ENCODE measurements around the gene PDPR.
A peak's percentile ranks its signal among the peaks of the same experiment; 100 is the strongest.
"Not testable (repeated sequence)": the region's sequence is repeated elsewhere in the genome, so short reads cannot be mapped to it uniquely, and the experiment has no call there.

Gene PDPR

DNA sequence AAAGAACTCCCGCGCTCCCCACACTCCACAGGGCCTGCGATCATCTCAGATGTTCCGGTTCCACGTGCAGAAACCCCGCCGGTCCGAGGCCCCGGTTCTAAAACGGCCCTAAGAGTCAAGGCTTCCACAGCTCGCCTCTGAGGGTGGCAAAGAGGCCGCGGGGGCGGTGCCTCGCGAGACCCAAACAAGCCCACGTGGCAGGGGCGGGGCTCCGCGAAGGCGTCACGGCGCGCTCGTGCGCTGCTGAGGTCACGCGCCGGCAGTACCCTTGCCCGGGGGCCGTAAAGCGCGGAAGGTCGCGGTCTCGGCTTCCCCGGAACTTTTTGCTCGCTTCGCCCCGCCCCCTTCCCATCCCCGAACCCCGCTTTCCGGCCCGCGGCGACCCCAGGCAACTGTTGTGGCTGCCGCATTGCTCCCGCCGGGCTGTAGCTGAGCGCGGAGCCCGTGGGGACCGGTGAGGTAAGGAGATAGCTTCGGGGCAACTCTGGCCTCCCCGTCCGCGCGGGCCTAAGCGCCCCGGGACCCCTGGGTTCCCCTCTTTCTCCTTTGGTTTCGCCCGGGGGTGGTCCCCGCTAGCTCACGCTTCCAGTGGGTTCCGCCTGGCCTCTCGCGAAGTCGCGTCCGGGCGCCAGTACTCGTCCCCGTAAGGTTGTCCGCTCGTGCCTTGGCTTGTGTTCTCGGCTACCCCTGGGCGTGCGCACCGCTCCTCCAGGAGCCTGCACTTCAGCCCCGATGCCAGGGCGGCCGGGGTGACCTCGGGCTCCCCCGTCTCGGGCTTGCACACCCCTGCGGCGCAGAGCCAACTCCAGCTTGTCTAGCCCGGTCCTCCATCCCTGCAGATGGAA, at the start of gene PDPR:
Gene PDPR (plus strand): TSS at position 351 of the 845 bp plus-strand sequence. CDS start 6,161 bp downstream, outside the sequence.
- peak; percentile 67 for DNase-seq (ENCODE audit: low read depth)
- peak within 1 kb of the TSS; percentile 64 for H3K4me3 ChIP-seq (ENCODE audit: low read depth, low read length)

DNA sequence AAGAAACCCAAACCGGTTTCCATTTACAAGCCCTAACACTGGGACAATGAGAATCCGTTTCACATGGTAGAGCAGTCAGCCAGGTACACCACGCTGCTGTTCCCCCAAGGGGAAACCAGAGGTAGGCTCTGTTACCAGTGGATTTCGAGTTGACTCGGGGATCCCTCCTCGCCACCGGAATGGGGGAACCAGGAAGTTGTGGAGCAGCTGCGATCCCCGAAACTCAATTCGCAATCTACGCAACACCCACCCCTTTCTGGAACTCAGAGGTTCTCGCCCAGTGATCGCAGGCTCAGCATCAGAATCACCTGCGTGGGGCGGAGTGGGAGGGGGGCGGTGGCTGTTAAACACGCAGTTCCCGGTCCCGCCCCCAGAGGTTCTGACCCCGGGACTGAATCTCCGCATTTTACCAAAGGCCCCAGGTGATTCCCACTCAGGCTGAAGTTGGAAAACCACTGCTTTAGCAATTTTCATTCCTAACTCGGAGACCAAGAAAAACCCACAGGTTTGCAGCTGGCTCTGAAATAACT, 49.2 kb upstream of the PDPR start:
- DNase-seq (ENCODE audit: low read depth): not testable (repeated sequence)
- H3K4me3 ChIP-seq (ENCODE audit: low read depth, low read length): peak overlapping the region; percentile 62

DNA sequence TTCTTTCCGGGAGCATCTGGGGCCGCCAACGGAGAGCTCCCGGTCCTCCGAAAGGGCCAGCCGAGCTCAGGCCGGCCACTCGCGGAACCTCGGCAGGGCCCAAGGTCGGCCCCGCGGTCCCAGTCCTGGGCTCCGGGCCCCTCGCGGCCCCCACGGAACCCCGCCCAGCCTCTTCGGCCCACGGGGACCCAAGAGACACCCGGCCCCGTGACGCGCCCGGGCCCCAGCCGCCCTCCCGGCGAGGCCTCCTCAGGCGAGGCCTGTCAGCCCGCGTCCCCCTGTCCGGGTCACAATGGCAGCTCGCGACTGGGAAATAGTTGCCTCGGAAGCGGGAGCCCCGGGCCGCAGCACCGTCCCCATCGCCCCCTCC, 48.8 kb upstream of the PDPR start:
- H3K4me3 ChIP-seq (ENCODE audit: low read depth, low read length): peak overlapping the region; percentile 62

DNA sequence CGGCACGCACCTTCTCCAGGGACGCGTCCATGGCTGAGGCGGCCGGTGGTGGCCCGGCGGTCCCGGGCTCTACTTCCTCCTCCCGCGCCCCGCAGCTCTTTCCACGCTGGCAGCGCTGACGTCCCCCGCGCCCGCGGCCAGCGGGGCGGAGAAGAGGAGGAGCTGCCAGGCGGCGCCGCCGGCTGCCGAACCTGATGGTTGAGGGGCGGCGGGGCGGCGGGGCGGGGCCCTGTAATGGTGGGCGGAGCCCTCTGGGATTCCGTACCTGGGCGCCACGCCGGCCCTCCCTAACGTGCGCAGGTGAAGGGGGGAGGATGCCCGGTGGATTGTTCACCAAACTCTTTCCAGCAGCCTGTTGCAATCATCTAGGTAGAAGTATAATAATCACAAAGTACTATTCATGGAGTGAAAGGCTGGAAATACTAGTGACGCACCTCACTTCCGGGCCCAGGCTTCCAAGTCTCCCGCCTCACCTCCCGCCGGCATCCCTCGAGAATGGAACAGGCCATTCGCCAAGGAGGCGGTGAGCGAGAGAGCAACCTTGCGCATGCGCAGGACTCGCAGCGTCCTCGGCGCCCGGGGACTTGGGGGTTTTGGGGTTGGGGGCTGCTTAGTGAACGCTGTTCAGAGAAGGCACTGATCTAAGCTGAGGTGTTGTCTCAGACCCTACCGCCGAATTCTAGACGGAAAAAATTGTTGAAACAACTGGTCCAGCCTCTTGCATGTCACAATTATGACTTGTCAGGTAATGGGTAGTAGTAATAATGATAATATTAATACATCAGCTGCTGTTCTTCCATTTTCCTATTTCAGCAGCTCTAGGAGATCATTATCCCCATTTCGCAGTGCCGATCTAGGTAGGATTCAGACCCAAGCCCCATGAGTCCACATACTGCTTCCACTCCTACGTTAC, 48.1 kb upstream of the PDPR start:
- peak; percentile 48 for DNase-seq (ENCODE audit: low read depth)
- peak overlapping the region; percentile 62 for H3K4me3 ChIP-seq (ENCODE audit: low read depth, low read length)

More for the DNA sequence above, 48.8 kb upstream of the PDPR start:
- not testable (repeated sequence) for DNase-seq (ENCODE audit: low read depth)

DNA sequence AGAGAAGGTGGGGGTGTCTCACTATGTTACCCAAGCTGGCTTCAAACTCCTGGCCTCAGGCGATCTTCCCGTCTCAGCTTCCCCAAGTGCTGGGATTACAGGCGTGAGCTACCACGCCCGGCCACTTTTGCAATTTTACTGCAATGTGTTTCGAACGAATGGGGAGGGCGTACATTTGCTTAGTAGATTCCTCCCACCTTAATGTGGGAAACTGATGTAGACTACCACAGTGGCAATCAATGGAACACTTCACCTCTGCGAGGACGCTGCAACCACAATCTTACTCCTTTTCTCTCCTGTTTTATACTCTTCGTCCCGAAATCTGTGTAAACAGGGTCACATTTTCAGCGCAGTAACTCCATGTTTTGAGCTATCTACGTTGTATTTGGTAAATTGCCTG, 47.4 kb upstream of the PDPR start:
- peak overlapping the region; percentile 62 for H3K4me3 ChIP-seq (ENCODE audit: low read depth, low read length)
- DNase-seq (ENCODE audit: low read depth): not testable (repeated sequence)

DNA sequence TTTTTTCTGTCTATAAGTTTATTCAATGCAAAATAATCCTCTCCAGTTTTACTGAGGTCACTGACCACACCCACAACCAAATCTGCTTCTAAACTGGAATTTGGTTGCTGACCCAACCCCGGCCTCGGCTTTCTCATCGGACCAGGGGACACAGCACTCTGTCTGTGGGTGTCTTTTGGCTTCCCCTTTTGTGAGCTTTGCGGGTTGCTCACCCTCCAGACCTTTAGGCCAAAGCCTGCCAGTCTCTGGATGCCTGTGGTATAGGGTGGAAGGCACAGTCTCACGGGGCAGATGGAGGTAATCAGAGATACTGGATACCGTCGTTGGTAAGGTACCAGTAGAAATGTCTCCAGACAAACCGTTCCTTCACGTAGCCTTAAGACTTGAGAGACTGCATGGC, 35.1 kb upstream of the PDPR start:
- H3K4me3 ChIP-seq (ENCODE audit: low read depth, low read length); DNase-seq (ENCODE audit: low read depth): not testable (repeated sequence)

DNA sequence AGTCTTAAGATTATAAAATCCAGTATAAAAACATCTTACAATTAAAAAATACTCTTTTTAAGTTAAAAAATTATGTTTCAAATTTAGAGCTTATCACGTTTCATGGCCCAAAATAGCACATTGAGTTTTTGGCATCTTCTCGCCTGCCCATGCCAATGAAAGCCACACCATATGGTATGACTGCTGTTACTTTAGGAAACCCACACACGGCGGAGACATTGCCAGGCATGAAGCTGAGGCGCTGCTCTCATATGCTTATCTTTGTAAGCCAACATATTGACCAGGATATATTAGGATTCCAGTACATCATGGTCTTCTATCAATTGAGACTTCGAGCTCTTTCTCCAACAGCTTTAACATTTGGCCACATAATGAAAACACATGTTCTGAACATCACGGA, 32.9 kb upstream of the PDPR start:
- DNase-seq (ENCODE audit: low read depth); H3K4me3 ChIP-seq (ENCODE audit: low read depth, low read length): not testable (repeated sequence)

DNA sequence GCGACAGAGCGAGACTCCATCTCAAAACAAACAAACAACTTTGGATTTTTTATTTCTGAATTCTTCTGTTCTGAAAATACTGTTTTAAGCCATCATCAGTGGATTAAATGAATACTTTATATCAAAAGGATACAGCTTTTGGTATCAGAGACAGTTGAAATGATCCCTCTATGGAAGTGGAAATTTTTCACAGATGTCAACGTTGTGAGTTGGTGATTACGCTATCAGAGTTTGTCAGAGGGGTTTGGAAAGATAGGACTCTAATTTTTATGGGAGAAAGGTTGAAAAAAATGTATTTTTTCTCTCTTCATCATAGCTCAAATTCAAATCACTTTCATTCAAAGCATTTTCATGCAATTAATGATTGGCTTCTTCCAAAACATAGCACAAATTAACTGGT, 30.2 kb upstream of the PDPR start:
- DNase-seq (ENCODE audit: low read depth); H3K4me3 ChIP-seq (ENCODE audit: low read depth, low read length): not testable (repeated sequence)

DNA sequence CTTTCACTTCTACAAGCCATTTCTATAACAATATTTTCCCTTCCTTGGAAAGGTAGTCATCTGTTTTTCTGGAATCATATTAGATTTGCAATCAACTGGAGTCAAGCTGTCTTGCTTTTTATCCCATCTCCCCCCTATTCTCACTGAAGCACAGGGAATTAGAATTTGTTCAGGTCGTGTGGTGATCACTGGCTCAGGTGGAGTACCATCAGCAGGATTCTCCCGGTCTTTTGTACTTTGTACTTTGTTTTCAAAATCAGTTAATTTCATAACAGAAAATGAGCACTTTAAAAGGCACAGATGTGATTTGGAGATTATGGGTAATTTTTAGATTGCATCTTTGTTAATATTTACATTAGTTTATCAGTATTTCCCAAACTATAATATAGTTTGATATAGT, 26.0 kb upstream of the PDPR start:
- not testable (repeated sequence) for DNase-seq (ENCODE audit: low read depth)

DNA sequence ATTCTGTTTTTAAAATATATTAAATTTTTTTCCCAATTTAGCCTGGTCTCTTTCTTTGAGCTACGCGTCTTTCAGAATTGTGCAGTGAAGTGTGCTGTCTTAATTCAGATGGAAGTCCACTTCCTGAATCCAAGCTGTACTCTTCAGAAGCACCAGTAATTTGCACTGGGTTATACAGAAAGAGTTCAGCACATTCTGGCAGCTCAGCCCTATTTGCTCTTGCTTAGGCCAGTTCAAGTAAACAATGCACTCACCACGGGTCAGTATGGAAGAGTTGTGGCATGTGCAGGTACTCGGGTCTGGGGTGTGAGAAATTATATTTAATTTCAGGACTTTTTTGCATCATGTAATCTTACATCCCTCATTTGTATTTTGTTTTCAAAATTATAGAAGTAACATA, 25.3 kb upstream of the PDPR start:
- DNase-seq (ENCODE audit: low read depth); H3K4me3 ChIP-seq (ENCODE audit: low read depth, low read length): not testable (repeated sequence)

More for the DNA sequence above, 26.0 kb upstream of the PDPR start:
- H3K4me3 ChIP-seq (ENCODE audit: low read depth, low read length): not testable (repeated sequence)

DNA sequence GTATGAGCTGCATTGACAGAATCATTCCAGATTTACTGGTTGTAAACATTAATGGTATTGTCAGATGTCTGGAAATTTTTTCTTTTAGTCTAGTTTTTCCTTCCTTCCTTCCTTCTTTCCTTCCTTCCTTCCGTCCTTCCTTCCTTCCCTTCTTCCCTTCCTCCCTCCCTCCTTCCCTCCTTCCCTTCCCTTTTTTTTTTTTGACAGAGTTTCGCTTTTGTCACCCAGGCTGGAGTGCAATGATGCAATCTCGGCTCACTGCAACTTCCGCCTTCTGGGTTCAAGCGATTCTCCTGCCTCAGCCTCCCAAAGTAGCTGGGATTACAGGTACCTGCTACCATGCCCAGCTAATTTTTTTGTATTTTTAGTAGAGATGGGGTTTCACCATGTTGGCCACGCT, 24.8 kb upstream of the PDPR start:
- not testable (repeated sequence) for H3K4me3 ChIP-seq (ENCODE audit: low read depth, low read length); DNase-seq (ENCODE audit: low read depth)

DNA sequence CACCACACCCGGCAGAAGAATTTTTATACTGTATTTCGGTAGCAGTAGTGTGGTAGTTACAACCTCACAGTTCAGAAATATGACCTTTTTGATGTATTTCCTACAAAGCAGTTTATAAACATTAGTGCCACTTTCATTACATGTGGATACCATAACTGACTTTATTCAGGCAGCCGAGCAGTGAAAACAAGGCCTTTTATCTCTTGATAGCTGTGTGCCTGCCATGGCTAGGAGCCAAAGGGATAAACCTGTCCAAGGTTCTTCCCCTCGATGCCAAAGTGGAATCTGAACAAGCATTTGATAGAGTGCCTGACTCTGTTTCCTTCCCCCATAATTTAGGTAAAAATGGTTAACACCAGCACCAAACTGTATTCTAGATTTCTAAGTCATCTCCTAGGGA, 23.0 kb upstream of the PDPR start:
- H3K4me3 ChIP-seq (ENCODE audit: low read depth, low read length); DNase-seq (ENCODE audit: low read depth): not testable (repeated sequence)

DNA sequence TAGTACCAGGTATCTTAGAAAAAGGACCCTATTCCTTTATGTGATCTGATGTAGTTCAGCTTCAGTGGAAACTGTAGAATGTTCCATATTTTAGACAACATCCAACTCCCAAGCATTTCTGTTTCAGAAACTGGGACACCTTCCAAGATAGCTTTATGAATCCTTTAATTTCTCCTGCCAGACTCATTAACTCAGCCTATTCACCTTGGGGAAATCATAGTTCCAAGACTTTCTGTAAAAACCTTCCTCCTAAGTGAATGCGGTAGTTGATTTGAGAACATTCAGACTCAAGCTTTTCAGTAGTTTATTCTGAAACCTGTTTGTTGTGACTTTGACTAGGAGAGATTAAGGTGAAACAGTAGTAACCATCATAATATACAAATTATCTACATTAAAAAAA, 20.0 kb upstream of the PDPR start:
- not testable (repeated sequence) for H3K4me3 ChIP-seq (ENCODE audit: low read depth, low read length); DNase-seq (ENCODE audit: low read depth)

DNA sequence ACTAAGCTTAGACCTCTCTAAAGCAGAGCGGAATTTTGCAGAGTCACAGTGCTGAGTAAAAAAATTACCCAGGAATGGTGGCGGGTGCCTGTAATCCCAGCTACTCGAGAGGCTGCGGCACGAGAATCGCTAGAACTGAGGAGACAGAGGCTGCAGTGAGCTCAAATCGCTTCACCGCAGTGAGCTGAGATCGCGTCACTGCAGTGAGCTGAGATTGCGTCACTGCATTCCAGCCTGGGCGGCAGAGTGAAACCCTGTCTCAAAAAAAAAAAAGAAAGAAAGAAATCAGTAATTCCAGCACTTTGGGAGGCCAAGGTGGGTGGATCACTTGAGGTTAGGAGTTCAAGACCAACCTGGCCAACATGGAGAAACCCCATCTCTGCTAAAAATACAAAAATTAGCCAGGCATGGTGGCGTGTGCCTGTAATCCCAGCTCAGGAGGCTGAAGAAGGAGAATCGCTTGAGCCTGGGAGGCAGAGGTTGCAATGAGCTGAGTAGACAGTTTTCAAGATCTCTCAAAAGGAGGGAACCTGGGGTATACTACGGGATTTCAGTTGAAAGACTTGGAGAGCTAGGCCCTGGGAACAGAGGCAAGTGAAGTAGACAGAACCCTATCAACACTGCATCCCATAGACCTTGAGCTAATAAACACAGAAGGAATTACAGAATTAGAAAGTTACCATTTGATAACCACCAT, 4.4 kb upstream of the PDPR start:
- DNase-seq (ENCODE audit: low read depth): peak; percentile 2

DNA sequence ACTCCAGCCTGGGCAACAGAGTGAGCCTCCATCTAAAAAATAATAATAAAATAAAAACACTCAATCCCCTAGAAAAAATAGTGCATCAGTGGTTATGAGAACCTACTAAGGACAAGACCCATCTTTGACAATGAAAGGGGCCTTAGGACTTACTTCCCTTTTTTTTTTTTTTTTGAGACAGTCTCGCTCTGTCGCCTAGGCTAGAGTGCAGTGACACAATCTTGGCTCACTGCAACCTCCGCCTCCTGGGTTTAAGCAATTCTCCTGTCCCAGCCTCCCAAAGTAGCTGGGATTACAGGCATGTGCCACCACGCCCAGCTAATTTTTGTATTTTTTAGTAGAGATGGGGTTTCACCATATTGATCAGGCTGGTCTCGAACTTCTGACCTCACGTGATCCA, 2.0 kb upstream of the PDPR start:
- DNase-seq (ENCODE audit: low read depth); H3K4me3 ChIP-seq (ENCODE audit: low read depth, low read length): not testable (repeated sequence)

More for the DNA sequence above, 4.4 kb upstream of the PDPR start:
- not testable (repeated sequence) for H3K4me3 ChIP-seq (ENCODE audit: low read depth, low read length)

DNA sequence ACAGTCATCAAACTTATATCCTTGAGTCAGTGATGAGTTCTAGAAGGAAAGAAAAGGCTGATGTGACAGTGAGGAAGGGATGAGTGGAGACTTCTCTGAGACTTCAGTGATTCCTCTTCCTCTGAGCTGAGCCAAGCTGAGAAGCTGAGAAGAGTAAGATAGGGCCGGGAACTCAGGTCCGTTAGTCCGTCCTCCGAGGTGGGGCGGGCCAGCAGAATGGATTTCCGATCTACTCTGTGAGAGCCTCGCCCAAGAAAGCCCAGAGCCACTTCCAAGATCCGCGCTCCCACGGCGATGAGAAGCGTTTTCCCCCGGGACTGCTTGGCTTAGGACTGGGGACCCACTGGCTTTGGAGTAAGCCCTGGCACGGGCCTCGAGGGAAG, 542 bp upstream of the PDPR start:
- H3K4me3 ChIP-seq (ENCODE audit: low read depth, low read length): peak overlapping the region; percentile 64
- DNase-seq (ENCODE audit: low read depth): not testable (repeated sequence)

DNA sequence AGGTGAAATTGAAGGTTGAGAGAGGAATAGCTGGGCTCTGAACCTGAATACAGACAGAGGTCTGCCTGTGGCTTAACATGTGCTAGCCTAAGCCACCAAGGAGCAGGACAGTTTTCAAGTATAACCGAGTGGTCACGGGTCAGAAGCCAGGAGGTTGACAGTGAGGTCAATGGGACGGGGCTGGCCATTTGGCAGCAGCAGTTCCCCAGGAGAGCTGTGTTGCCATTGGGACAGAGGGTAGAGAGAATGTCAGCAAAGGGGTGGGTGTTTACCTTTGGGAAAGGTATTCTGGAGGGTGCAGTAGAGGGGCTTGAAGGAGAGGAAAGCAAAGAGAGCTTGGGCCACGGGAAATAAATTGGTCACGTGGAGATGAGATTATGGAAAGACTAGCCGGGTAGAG, 4.2 kb downstream of the PDPR start:
- H3K4me3 ChIP-seq (ENCODE audit: low read depth, low read length); DNase-seq (ENCODE audit: low read depth): not testable (repeated sequence)

DNA sequence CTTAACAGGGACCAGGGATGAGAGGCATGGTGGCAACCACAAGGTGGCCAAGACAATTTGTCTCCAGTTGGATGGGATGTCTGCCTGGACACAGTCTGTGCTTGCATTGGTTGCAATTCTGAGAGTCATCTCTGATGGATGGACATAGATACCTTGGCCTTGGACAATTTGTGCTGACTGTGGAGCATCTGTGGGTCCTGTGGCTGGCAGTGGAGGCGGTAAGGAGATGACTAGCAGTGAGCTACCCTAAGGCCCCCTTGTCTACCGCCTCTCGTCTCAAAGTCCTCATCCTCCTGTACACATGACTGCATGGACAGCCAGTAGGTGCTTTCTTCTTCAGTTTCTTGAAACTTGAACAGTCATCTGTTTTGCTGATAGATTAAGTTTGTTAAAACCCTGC, 4.6 kb downstream of the PDPR start:
- not testable (repeated sequence) for DNase-seq (ENCODE audit: low read depth); H3K4me3 ChIP-seq (ENCODE audit: low read depth, low read length)

DNA sequence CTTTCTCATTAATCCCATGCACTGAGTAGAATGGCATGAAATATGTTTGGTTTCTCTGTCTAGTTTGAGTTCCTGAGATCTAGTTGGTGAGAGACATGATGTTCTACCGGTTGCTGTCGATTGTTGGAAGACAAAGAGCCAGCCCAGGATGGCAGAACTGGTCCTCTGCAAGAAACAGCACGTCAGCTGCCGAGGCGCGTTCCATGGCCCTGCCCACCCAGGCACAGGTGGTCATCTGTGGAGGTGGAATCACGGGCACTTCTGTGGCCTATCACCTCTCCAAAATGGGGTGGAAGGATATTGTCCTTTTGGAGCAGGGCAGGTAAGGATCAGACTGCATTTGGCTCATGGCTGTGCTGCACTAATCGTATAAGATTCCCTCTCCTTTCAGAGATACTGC, 6.3 kb downstream of the PDPR start:
- H3K4me3 ChIP-seq (ENCODE audit: low read depth, low read length); DNase-seq (ENCODE audit: low read depth): not testable (repeated sequence)
